ENCODE results near the gene EFNB2. TPM values are rescaled to one million over a fixed set of nuclear protein-coding genes. Genes with fewer than 3 reads are reported as not detected.

EFNB2 gene
- total and polyA plus RNA-seq, 2 donors from 2014 or later, result 12.7 to 32.8 TPM

DNA sequence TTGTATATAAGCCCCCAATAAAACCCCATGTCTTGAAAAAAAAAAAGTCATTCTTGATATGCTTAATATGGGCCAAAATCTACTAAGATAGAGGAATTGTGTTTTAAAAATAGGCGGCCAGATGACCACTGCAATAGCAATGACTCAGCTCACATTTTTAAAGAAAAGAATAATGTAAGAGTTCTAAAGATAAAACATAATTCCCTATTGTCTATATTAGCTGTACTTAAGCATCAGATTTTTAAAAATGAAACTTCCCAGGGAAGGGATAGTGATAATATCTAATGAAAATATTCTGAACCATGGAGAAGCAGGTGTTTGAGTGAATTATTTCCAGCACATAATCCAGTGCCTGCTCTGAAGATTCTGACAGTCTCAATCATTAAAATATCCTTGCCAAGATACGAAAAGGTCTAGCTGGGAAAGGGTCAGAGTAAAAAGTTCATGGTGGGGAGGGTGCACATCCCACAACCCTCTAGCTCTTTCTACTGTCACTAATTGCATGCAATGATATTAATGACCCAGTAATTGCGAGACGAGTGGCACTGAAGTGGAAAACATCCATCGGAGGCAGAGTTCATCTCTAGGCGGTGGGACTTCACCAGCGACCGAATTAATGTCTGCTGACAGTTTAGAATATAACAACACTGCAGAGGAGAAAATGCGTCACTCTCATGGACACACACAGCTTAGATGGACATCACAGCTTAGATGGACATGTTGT, 31.6 kb downstream of the EFNB2 start:
- Histone ChIP-seq H3K27ac (ENCODE audit: low read depth in 2 of 2, low read length in 2 of 2) (no peak overlapping the region), H3K9me3 (ENCODE audit: control insufficient read depth in 2 of 3, insufficient read depth in 1 of 3, low read length in 3 of 3) (no peaks in the 10 kb centered on the region), H3K27me3 (ENCODE audit: control insufficient read depth, insufficient read depth, low read length) (no peaks in the 10 kb centered on the region), H3K4me3 (ENCODE audit: low read length in 3 of 3) (no peak overlapping the region), H3K9ac (ENCODE audit: low read length in 3 of 3) (no peak overlapping the region), H3K4me1 (ENCODE audit: control insufficient read depth in 2 of 3, insufficient read depth in 2 of 3, low read depth in 1 of 3, low read length in 3 of 3) (no peaks in the 10 kb centered on the region), H3K36me3 (ENCODE audit: control insufficient read depth in 2 of 3, insufficient read depth in 3 of 3, low read length in 3 of 3) (no peaks in the 10 kb centered on the region)
- TF ChIP-seq, protein P1, sequence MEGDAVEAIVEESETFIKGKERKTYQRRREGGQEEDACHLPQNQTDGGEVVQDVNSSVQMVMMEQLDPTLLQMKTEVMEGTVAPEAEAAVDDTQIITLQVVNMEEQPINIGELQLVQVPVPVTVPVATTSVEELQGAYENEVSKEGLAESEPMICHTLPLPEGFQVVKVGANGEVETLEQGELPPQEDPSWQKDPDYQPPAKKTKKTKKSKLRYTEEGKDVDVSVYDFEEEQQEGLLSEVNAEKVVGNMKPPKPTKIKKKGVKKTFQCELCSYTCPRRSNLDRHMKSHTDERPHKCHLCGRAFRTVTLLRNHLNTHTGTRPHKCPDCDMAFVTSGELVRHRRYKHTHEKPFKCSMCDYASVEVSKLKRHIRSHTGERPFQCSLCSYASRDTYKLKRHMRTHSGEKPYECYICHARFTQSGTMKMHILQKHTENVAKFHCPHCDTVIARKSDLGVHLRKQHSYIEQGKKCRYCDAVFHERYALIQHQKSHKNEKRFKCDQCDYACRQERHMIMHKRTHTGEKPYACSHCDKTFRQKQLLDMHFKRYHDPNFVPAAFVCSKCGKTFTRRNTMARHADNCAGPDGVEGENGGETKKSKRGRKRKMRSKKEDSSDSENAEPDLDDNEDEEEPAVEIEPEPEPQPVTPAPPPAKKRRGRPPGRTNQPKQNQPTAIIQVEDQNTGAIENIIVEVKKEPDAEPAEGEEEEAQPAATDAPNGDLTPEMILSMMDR (IDR thresholded peaks at IDR 0.05; ENCODE audit: borderline replicate concordance, extremely low read depth, insufficient read depth), result no peak
- DNase-seq (no peak), FAIRE-seq (no peak)
- intact Hi-C loops (cut with DNase I), result no loop called here

DNA sequence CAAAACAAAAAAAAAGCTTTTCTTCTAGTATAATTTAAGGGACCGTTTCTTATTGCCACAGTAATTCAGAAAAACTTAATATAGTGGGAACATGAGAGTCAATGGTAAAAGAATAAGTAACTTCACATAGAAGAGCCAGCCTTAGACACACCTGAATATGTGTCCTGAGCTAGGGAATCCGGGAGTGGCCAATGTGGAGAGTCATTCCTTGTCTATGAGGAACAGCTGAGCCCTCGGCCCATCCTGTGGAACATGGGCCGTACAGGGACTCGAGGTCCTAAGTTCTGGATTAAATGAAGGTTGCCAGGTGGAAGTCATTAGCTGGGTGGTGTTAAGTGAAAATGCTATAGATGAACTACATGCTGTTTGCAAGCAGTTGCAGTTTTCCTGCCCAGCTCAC, 32.2 kb downstream of the EFNB2 start:
- Histone ChIP-seq H3K27me3 (ENCODE audit: control insufficient read depth, insufficient read depth, low read length) (no peaks in the 10 kb centered on the region), H3K9ac (ENCODE audit: low read length in 3 of 3) (no peak overlapping the region), H3K4me1 (ENCODE audit: control insufficient read depth in 2 of 3, insufficient read depth in 2 of 3, low read depth in 1 of 3, low read length in 3 of 3) (no peaks in the 10 kb centered on the region), H3K36me3 (ENCODE audit: control insufficient read depth in 2 of 3, insufficient read depth in 3 of 3, low read length in 3 of 3) (no peaks in the 10 kb centered on the region), H3K9me3 (ENCODE audit: control insufficient read depth in 2 of 3, insufficient read depth in 1 of 3, low read length in 3 of 3) (no peaks in the 10 kb centered on the region), H3K27ac (ENCODE audit: low read depth in 2 of 2, low read length in 2 of 2) (no peak overlapping the region), H3K4me3 (ENCODE audit: low read length in 3 of 3) (no peak overlapping the region)
- FAIRE-seq, result no peak
- no peak for DNase-seq
- intact Hi-C loops (cut with DNase I), result no loop called here
- TF ChIP-seq, protein P1 (IDR thresholded peaks at IDR 0.05; ENCODE audit: borderline replicate concordance, extremely low read depth, insufficient read depth), result no peak

DNA sequence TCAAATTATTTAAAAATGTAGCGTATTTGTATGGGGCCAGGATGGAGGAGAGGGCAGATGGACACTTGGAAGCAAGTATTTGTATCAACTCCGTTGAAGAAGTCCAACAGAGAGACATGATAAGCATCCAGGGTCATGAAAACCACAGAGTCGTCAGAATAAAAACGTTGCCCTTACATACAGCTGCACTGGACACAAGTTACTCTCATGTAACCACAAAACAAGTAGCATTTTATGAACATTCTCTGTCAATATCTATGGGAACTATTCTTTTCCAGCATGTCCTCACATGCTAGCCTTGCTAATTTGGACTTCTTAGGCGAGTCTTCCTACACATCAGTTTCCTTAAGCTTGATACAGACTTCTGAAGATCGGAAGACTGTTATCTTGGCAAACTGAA, 35.0 kb downstream of the EFNB2 start:
- Histone ChIP-seq H3K9me3 (ENCODE audit: control insufficient read depth in 2 of 3, insufficient read depth in 1 of 3, low read length in 3 of 3) (no peaks in the 10 kb centered on the region), H3K4me3 (ENCODE audit: low read length in 3 of 3) (no peak overlapping the region), H3K4me1 (ENCODE audit: control insufficient read depth in 2 of 3, insufficient read depth in 2 of 3, low read depth in 1 of 3, low read length in 3 of 3) (peaks cover 0 to 3% (median 0%) of the 10 kb centered on the region in 3 donors), H3K27me3 (ENCODE audit: control insufficient read depth, insufficient read depth, low read length) (no peaks in the 10 kb centered on the region), H3K36me3 (ENCODE audit: control insufficient read depth in 2 of 3, insufficient read depth in 3 of 3, low read length in 3 of 3) (no peaks in the 10 kb centered on the region), H3K27ac (ENCODE audit: low read depth in 2 of 2, low read length in 2 of 2) (no peak overlapping the region), H3K9ac (ENCODE audit: low read length in 3 of 3) (no peak overlapping the region)
- no peak for FAIRE-seq
- TF ChIP-seq, protein P1 (IDR thresholded peaks at IDR 0.05; ENCODE audit: borderline replicate concordance, extremely low read depth, insufficient read depth), result no peak
- DNase-seq, result no peak
- intact Hi-C loops (cut with DNase I), result no loop called here
